K562 (cell line): ENCODE results near the gene DNMT1. TPM values are rescaled to one million over a fixed set of nuclear protein-coding genes. Genes with fewer than 3 reads are reported as not detected.

ENCODE experiments used
- ATAC-seq: fragments of 200-7000 bp; cut with Tn5 transposase; 3 replicates; pipeline ENCODE4 v1.9.1; 2020; ENCODE audit warnings: moderate library complexity
- BruUV-seq: library from RNA; stranded (reverse); fragments of 400-500 nt; replicated peaks from 2 replicates; lab custom pipeline; 2021; lab: Mats Ljungman, UMichigan
- CTCF ChIA-PET: fragments of 300-600 bp; formaldehyde crosslinking; extraction: SDS; loops from one replicate; lab custom pipeline; 2021; ENCODE audit warnings: low intra/inter-chr PET ratio; lab: Yijun Ruan, JAX
- POLR2A ChIA-PET: fragments of 300-600, 350-650 bp; sonication (Branson Sonifier 250); formaldehyde crosslinking; extraction: SDS; loops from one replicate; lab custom pipeline; 2021; ENCODE audit warnings: antibody characterized with exemption, inconsistent platforms; lab: Yijun Ruan, JAX
- DNase-seq, 4 experiments: peaks; one replicate each; pipeline versions ENCODE4 v3.0.0 to v3.0.0-alpha.2; 2011 to 2018; ENCODE audit warnings: low spot score in 3 of 4, mixed read lengths in 3 of 4; ENCODE audit errors: extremely low read depth in 1 of 4
- FAIRE-seq: peaks from 2 replicates; lab custom pipeline; 2011; peaks lifted over from hg19 to GRCh38; lab: Jason Lieb, UNC
- H2AFZ ChIP-seq: 2 replicates; pipeline ENCODE4 v1.6.0; 2011; ENCODE audit warnings: low read depth, low read length, control low read depth, inconsistent platforms
- H3K27ac ChIP-seq: fragments of 200-600 bp; 3 replicates; pipeline ENCODE4 v1.8.0; 2011; ENCODE audit warnings: low read depth, mild to moderate bottlenecking, control low read depth, inconsistent platforms, low read length, moderate library complexity, mixed read lengths; ENCODE audit errors: extremely low read depth
- H3K27me3 ChIP-seq, 2 experiments: fragments of 300-600 bp in 1 of 2; 2 replicates in 1 of 2; 3 replicates in 1 of 2; pipeline versions ENCODE4 v1.6.0 to v1.8.0; 2011; ENCODE audit warnings: inconsistent platforms in 2 of 2, low read length in 2 of 2, mild to moderate bottlenecking in 1 of 2, mixed read lengths in 1 of 2, moderate library complexity in 1 of 2; ENCODE audit not compliant: control insufficient read depth in 2 of 2, insufficient read depth in 2 of 2
- H3K36me3 ChIP-seq: fragments of 300-600 bp; 3 replicates; pipeline ENCODE4 v1.8.0; 2011; ENCODE audit warnings: mild to moderate bottlenecking, low read length, inconsistent platforms; ENCODE audit not compliant: control insufficient read depth, insufficient read depth
- H3K4me1 ChIP-seq, 2 experiments: fragments of 200-600 bp in 1 of 2; replicated peaks in 1 of 2; 2 replicates in 1 of 2; 3 replicates in 1 of 2; pipeline versions ENCODE4 v1.5.1 to v1.8.0; 2011; ENCODE audit warnings: inconsistent platforms in 2 of 2, low read length in 2 of 2, mild to moderate bottlenecking in 1 of 2, mixed read lengths in 1 of 2, moderate library complexity in 1 of 2; ENCODE audit not compliant: control insufficient read depth in 2 of 2, insufficient read depth in 2 of 2
- H3K4me2 ChIP-seq: 2 replicates; pipeline ENCODE4 v1.6.1; 2011; ENCODE audit warnings: low read length, control low read depth, inconsistent platforms, mixed read lengths; ENCODE audit not compliant: insufficient read depth
- H3K4me3 ChIP-seq: fragments of 200-600 bp; sonication (generic), shearing (Covaris generic); 2 replicates; pipeline ENCODE4 v1.5.1; 2016; ENCODE audit warnings: control low read depth, inconsistent platforms
- H3K79me2 ChIP-seq: fragments of 200-600 bp; 3 replicates; pipeline ENCODE4 v1.8.0; 2011; ENCODE audit warnings: low read length, inconsistent platforms; ENCODE audit not compliant: control insufficient read depth, insufficient read depth
- H3K9ac ChIP-seq, 2 experiments: 2 replicates each; pipeline versions ENCODE4 v1.6.0 to v1.6.1; 2011; ENCODE audit warnings: low read depth in 2 of 2, low read length in 2 of 2, control low read depth in 1 of 2, inconsistent platforms in 1 of 2, mild to moderate bottlenecking in 1 of 2, mixed read lengths in 1 of 2; ENCODE audit not compliant: insufficient read depth in 1 of 2
- H3K9me1 ChIP-seq: one replicate; pipeline ENCODE4 v1.6.0; 2011; ENCODE audit warnings: inconsistent platforms, mild to moderate bottlenecking, low read length, moderate library complexity; ENCODE audit not compliant: control insufficient read depth, insufficient read depth
- H3K9me3 ChIP-seq: replicated peaks from 2 replicates; pipeline ENCODE4 v1.5.1; 2011; ENCODE audit warnings: low read depth, low read length, inconsistent platforms; ENCODE audit not compliant: control insufficient read depth, insufficient read depth
- H4K20me1 ChIP-seq: replicated peaks from 2 replicates; pipeline ENCODE4 v1.6.1; 2011; ENCODE audit warnings: low read length, inconsistent platforms, mixed read lengths; ENCODE audit not compliant: control insufficient read depth, insufficient read depth
- ETV6 ChIP-seq, 3 experiments: fragments of 150-350 bp in 1 of 3; sonication (generic) in 1 of 3; formaldehyde crosslinking in 1 of 3; IDR thresholded peaks; 2 replicates each; pipeline versions ENCODE4 v1.6.1 to v1.8.0; 2014 to 2022; ENCODE audit warnings: borderline replicate concordance in 2 of 3, low read depth in 2 of 3, antibody characterized with exemption in 1 of 3, low read length in 1 of 3, mild to moderate bottlenecking in 1 of 3, missing genetic modification reagents in 1 of 3
- KDM1A ChIP-seq, 2 experiments: fragments of 450-650 bp; IDR thresholded peaks; 2 replicates each; pipeline ENCODE4 v1.6.1; 2016; ENCODE audit warnings: mild to moderate bottlenecking in 2 of 2
- NBN ChIP-seq: fragments of 450-650 bp; IDR thresholded peaks from 2 replicates; pipeline ENCODE4 v1.6.1; 2016; ENCODE audit warnings: low read depth, mild to moderate bottlenecking
- PRDM10 ChIP-seq: fragments of 450-650 bp; IDR thresholded peaks from 2 replicates; pipeline ENCODE4 v1.6.1; 2018; ENCODE audit not compliant: partially characterized antibody
- REST ChIP-seq, 2 experiments: fragments of 450-650 bp; formaldehyde crosslinking in 1 of 2; IDR thresholded peaks; 2 replicates each; pipeline versions ENCODE4 v1.4.0 to v1.6.1; 2014 to 2020; ENCODE audit warnings: mild to moderate bottlenecking in 2 of 2, borderline replicate concordance in 1 of 2, low read depth in 1 of 2
- SMC3 ChIP-seq: conservative IDR thresholded peaks from 2 replicates; pipeline ENCODE4 v1.6.1; 2011; ENCODE audit warnings: low read depth, low read length, improper control_type of control experiment; ENCODE audit not compliant: insufficient read depth
- STAT5A ChIP-seq: IDR thresholded peaks from 2 replicates; pipeline ENCODE4 v1.6.1; 2012; ENCODE audit warnings: low read length, inconsistent platforms, borderline replicate concordance
- ZFP36 ChIP-seq: fragments of 150-350 bp; IDR thresholded peaks from 2 replicates; pipeline ENCODE4 v1.6.1; 2018; ENCODE audit warnings: low read length, low read depth; ENCODE audit not compliant: partially characterized antibody
- WGBS: fragments of 100-300 bp; shearing (Covaris generic); methylation state at CpG from one replicate; pipeline ENCODE4 v1.1.6; 2016; ENCODE audit warnings: low coverage, mixed read lengths; ENCODE audit not compliant: insufficient coverage; ENCODE audit errors: missing lambda C conversion rate; 5-methylcytosine and 5-hydroxymethylcytosine counted together
- in situ Hi-C: fragments of 300-500 bp; cut with MboI; formaldehyde crosslinking; loops from 4 replicates; pipeline ENCODE4 v1.15.0; 2018; ENCODE audit warnings: inconsistent platforms, mixed read lengths
- intact Hi-C: fragments of 100-400 bp; cut with micrococcal nuclease; formaldehyde crosslinking; loops from 2 replicates; pipeline ENCODE4 v1.14.2; 2022
- polyA plus RNA-seq, 8 experiments: library from polyadenylated mRNA; depleted of rRNA in 4 of 8; stranded (reverse) in 5 of 8; unstranded in 3 of 8; fragments of >200 nt; fragmentation: Nextera tagmentation in 2 of 8; fragmentation: Illumina TruSeq in 1 of 8; extraction: Ambion mirVana in 2 of 8; extraction: Trizol in 1 of 8; gene quantifications; 2 replicates each; pipeline versions ENCODE4 v1.2.1 to v1.2.3, GENCODE V29; 2011 to 2014; ENCODE audit warnings: inconsistent platforms in 1 of 8, missing spikeins in 1 of 8
- total RNA-seq, 7 experiments: library from RNA; depleted of rRNA in 6 of 7; stranded (reverse); fragments of >200 nt in 6 of 7; fragmentation: Illumina TruSeq in 2 of 7; extraction: Trizol in 2 of 7; gene quantifications; 2 replicates each; pipeline versions ENCODE4 v1.2.1 to v1.2.3, GENCODE V29; 2011 to 2021; ENCODE audit warnings: low replicate concordance in 1 of 7

Gene DNMT1
- total and polyA plus RNA-seq, 9 of the 15 experiments (the other 6 are each of a cell fraction or from before 2014, with no cell fraction given) = 80.1 to 271 (median 121) TPM

DNA sequence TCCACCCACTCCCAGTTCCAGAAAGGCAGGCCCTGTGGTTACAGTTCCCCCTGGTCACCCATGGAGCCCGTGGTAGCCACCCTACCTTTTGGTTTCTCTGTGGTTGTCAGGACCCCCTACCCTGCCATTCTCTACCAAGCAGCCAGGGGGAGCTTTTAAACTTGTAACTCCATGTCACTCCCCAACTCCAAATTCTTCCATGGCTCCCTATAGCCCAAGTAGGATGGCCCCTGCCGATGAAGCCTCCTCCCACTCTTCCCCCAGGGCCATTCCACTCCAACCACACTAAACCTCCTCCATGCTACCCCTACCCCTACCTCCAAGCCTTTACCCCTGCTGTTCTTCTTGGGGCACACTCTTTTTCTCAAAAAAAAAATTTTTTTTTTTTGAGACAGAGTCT, 34.2 kb upstream of the DNMT1 start:
- intact Hi-C loops = loop anchor here (1.0 kb wide), 1 partner anchor 21 kb away; no protein-coding TSS in a partner anchor
- TF ChIP-seq ZFP36 (peak; percentile 77), SMC3 (0 out of 2 replicates have a peak, but pooled peaks have one; percentile 25), REST (IDR thresholded peaks at IDR 0.05; ENCODE audit: borderline replicate concordance) (peak; percentile 64; the same call in 1 of the 2 replicates), REST (CRISPR knock-in tag; IDR thresholded peaks at IDR 0.05; ENCODE audit: low read depth) (no peak), NBN (no peak), KDM1A (IDR thresholded peaks at IDR 0.05) (0 out of 4 replicates have a peak, but pooled peaks of 1 of the 2 experiments have one; percentile 34), PRDM10 (peak; percentile 15), STAT5A (no peak), ETV6 (IDR thresholded peaks at IDR 0.05; ENCODE audit: borderline replicate concordance in 1 of 2, low read depth in 2 of 2, low read length in 1 of 2) (no peak), ETV6 (CRISPR knock-in tag; IDR thresholded peaks at IDR 0.05; ENCODE audit: borderline replicate concordance) (no peak)

More for the DNA sequence above, 34.2 kb upstream of the DNMT1 start:
- no peak overlapping the region for H3K9ac ChIP-seq
- no peaks in the 10 kb centered on the region for H3K9me3 ChIP-seq
- no peak overlapping the region for H3K4me2 ChIP-seq
- 10% methylated on average over 2 of the region's 2 CpGs for WGBS
- BruUV-seq = no TSS peak
- H3K9me1 ChIP-seq = no peaks in the 10 kb centered on the region
- FAIRE-seq (peak; percentile 80), DNase-seq (peak; percentile 65 to 71 (median 70)), ATAC-seq (peak; percentile 43)
- no peak overlapping the region for H3K4me3 ChIP-seq
- H3K36me3 ChIP-seq = peaks cover 8% of the 10 kb centered on the region; the same call in 1 of the 3 replicates
- H3K27ac ChIP-seq = no peak overlapping the region
- in situ Hi-C loops = no loop called here
- ChIA-PET CTCF (interaction anchor here (0.5 to 2.0 kb wide), 3 partner anchors 22 to 160 kb away, joined by 3 to 8 read pairs (median 3); no protein-coding TSS in a partner anchor), POLR2A (interaction anchor here (0.6 kb wide), 1 partner anchor 133 kb away, joined by 3 read pairs; no protein-coding TSS in a partner anchor)
- H2AFZ ChIP-seq = no peak overlapping the region
- 0 out of 2 replicates have a peak, but pooled peaks cover 4% of the 10 kb centered on the region for H4K20me1 ChIP-seq
- no peaks in the 10 kb centered on the region for H3K27me3 ChIP-seq
- peaks cover 17% of the 10 kb centered on the region for H3K79me2 ChIP-seq
- peaks cover 20 to 36% of the 10 kb centered on the region in 2 experiments; a peak in 4 of 5 replicates for H3K4me1 ChIP-seq
